Measurements from ENCODE around the gene JAM2.
"Not testable (repeated sequence)": the region's sequence is repeated elsewhere in the genome, so short reads cannot be mapped to it uniquely, and the experiment has no call there.

Gene JAM2

DNA sequence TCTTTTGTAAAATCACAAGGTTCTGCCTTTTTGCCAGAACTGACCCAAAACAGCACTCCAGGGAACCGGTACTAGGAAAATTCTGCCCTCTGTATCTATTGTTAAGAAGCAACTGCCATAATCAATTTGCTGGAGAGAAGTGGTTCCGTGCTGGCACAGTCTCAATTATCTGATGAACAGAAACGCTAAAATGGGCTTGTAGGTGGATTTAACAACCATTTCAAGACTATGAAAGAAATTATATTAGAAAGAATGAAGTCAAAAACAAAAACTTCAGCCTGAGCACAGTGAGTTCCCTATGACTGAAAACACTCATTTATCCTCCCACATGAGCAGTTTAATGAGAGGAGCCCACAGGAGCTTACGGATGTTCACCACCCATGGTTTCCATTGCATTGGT is 4.4 kb downstream of the JAM2 start:
- in situ Hi-C loops (cut with MboI; ENCODE audit: low sequenced_read_pairs) = no loop called here

GRCh38 chr21:25646474-25646873 is 7.4 kb downstream of the JAM2 start:
- in situ Hi-C loops (cut with MboI; ENCODE audit: low sequenced_read_pairs) = no loop called here

GRCh38 chr21:25647647-25648046 is 8.6 kb downstream of the JAM2 start:
- in situ Hi-C loops (cut with MboI; ENCODE audit: low sequenced_read_pairs) = no loop called here

DNA sequence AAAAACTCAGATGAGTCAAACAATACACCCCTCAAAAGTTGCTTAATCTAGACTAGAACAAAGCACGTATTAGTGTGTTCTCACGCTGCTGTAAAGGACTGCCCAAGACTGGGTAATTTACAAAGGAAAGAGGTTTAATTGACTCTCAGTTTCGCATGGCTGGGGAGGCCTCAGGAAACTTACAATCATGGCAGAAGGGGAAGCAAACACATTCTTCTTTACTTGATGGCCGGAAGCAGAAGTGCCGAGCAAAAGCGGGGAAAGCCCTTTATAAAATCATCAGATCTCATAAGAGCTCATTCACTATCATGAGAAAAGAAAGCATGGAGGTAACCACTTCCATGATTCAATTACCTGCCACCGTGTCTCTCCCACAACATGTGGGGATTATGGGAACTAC is 10.1 kb downstream of the JAM2 start:
- in situ Hi-C loops (cut with MboI; ENCODE audit: low sequenced_read_pairs) = no loop called here

GRCh38 chr21:25656412-25656811 is 17.4 kb downstream of the JAM2 start:
- in situ Hi-C loops (cut with MboI; ENCODE audit: low sequenced_read_pairs) = no loop called here

DNA sequence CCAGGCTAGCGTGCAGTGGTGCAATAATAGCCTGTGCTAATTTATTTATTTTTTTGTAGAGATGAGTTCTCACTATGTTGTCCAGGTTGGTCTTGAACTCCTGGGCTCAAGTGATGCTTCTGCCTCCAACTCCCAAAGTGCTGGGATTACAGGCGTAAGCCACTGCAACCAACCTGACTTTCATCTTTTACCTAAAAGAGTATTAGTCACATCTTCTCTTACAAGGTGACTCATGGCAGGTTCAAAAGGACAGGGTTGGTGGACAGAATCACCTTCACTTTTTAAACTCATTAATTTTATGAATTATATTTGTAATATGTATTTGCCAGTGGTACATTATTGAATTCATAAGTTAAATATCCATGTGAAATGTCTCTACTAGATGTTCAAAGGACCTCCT is 18.1 kb downstream of the JAM2 start:
- in situ Hi-C loops (cut with MboI; ENCODE audit: low sequenced_read_pairs) = no loop called here

DNA sequence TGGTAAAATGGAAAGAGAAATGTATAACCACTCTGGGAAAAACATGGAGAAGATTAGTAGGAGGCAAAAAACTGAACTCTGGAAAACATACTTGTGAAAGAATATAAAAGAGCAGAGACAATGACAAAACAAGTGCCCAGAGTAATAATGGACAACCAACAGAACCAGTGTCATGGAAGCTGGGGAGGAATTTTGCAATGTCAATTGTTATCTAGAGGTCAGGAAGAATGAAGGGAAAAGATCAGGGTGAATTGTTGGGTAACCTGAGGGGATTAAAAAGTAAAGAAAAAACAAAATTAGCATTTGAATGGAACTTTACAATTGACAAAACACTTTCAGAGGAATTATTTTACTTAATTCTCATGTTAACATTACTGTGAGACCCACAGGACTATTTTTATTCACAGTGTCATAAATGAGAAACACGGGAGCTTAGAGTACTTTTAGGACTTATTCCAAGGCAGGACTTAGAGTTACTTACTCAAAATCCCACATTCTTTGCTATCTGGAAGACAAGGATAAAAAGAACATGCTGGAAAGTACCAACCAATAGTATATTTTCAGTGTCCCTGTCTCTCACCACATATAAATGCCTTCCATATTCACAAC is 19.5 kb downstream of the JAM2 start:
- in situ Hi-C loops (cut with MboI; ENCODE audit: low sequenced_read_pairs) = no loop called here

GRCh38 chr21:25660233-25660632 is 21.2 kb downstream of the JAM2 start:
- in situ Hi-C loops (cut with MboI; ENCODE audit: low sequenced_read_pairs) = no loop called here

DNA sequence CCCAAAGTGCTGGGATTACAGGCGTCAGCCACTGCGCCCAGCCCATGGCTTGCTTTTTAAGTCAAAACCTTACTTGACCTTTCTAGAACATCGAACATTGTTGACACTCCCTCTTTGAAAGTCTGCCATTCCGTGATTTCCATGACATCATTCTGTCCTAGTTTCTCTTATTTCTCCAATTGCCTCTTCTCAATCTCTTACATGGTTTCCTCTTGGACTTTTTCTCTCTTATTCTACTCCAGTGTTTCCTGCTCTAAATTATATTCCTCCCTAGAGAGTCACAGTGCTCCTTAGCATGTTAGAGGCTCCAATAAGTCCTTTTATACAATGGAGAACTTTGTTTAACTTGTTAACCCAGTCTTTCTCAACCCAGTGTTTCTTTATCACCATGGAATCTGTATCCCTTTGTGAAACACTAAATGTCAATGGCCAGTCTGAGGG is 25.5 kb downstream of the JAM2 start:
- in situ Hi-C loops (cut with MboI; ENCODE audit: low sequenced_read_pairs) = no loop called here

GRCh38 chr21:25670726-25671125 is 31.7 kb downstream of the JAM2 start:
- in situ Hi-C loops (cut with MboI; ENCODE audit: low sequenced_read_pairs) = no loop called here

- in situ Hi-C loops (cut with MboI; ENCODE audit: low sequenced_read_pairs) = no loop called here
Measured at GRCh38 chr21:25676451-25676850, 37.4 kb downstream of the JAM2 start.

DNA sequence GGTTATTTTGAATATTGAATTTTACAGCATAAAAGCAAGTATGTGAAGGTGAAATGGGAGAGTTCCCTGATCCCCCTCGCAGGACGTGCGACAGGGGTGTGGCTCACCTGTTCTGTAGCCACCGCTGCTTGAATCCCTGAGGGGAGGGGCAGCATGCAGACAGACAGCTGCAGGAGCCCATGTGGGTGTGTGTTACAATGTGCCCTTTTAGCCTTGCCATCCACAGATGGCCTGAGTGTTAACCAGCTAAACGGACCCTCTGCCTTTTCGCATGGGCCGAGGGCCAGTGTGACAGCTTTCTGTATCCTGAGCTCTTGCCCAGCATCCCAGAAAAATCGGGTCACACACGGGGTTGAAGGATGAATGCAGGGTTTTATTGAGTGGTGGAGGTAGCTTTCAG is 43.3 kb downstream of the JAM2 start:
- in situ Hi-C loops (cut with MboI; ENCODE audit: low sequenced_read_pairs) = no loop called here

GRCh38 chr21:25687787-25688186 is 48.7 kb downstream of the JAM2 start:
- in situ Hi-C loops (cut with MboI; ENCODE audit: low sequenced_read_pairs) = no loop called here

DNA sequence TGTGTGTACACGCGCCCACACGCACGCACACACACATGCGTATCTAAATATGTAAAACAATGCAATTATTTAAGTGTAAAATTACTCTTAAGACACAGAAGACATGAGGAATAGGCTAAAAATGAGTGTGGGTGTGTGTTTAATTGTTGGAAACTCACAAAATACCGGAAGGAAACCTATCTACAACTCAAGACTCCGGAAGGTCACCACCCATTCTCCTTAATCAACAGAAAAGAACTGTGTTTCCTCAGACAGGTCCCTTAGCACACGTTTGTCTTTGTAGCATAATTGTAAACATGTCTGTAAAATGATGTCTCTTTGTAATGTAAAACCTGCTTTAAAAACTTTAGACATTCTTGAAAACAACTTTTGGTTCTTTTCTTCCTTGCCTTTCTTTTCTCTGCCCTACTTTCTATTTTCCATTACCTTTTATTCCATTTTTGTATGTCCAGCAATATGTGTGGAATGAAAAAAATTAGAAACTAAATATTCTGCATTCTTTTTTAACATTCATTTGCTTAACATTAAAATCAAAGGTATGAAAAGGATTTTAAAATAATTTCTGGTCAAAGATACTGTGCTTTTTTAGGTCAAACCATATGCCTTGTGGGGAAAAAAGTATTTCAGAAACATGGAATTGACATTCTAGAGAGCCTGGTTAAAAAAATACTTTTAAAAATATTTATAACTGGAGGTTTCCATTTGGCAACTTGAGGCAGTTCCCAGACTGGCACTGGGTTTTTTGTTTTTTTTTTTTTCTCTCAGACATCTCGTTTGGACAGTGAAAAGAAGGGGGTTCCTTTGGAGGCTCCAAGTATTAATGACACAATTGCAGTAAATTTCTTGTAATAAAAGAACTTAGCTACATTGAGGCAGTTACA is 49.5 kb downstream of the JAM2 start:
- in situ Hi-C loops (cut with MboI; ENCODE audit: low sequenced_read_pairs) = no loop called here

- in situ Hi-C loops (cut with MboI; ENCODE audit: low sequenced_read_pairs) = no loop called here
Measured at GRCh38 chr21:25689226-25689625, 50.2 kb downstream of the JAM2 start.

DNA sequence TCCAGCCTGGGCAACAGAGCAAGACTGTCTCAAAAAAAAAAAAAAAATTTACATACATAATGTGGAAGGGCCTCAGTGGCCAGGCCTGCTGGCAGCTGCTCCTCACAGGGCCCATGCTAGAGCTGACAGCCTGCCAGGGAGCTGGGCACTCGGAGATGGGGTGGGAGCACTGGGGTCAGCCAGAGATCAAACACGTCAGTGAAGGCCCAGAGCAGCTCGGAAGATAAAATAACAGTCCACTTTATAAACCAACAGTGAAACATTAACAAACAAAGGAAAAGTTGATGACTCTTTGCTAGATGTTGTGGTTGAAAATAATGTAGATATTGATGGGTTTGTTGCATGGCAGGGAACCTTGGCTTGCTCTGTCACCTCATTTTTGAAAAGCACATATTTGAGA is 52.9 kb downstream of the JAM2 start:
- in situ Hi-C loops (cut with MboI; ENCODE audit: low sequenced_read_pairs) = no loop called here

DNA sequence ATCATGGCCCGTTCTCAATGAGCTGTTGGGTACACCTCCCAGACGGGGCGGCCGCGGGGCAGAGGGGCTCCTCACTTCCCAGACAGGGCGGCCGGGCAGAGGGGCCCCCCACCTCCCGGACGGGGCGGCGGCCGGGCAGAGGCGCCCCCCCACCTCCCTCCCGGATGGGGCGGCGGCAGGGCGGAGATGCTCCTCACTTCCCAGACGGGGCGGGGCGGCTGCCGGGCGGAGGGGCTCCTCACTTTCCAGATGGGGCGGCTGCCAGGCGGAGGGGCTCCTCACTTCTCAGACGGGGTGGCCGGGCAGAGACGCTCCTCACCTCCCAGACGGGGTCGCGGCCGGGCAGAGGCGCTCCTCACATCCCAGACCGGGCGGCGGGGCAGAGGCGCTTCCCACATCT is 56.4 kb downstream of the JAM2 start:
- in situ Hi-C loops (cut with MboI; ENCODE audit: low sequenced_read_pairs) = not testable (repeated sequence)

DNA sequence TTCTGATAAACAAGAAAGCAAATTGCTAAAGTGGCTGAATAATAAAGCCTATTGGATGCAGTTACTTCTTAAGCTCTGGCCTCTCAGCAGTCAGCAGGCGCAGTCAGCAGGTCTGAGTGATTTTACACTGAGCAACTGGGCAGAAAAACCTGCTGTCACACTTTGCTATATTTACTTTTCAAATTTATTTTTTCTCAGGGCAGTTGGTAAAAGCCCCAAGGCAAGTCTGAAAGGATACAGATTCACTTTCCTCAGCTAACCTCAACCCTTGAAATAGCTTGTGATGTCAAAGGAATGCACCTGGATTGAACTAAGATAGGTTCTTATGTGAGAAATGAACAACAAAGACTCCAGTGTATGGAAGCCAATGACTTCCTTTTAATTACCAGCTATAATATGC is 61.7 kb downstream of the JAM2 start:
- in situ Hi-C loops (cut with MboI; ENCODE audit: low sequenced_read_pairs) = no loop called here

- in situ Hi-C loops (cut with MboI; ENCODE audit: low sequenced_read_pairs) = no loop called here
Measured at GRCh38 chr21:25701529-25701928, 62.5 kb downstream of the JAM2 start.

DNA sequence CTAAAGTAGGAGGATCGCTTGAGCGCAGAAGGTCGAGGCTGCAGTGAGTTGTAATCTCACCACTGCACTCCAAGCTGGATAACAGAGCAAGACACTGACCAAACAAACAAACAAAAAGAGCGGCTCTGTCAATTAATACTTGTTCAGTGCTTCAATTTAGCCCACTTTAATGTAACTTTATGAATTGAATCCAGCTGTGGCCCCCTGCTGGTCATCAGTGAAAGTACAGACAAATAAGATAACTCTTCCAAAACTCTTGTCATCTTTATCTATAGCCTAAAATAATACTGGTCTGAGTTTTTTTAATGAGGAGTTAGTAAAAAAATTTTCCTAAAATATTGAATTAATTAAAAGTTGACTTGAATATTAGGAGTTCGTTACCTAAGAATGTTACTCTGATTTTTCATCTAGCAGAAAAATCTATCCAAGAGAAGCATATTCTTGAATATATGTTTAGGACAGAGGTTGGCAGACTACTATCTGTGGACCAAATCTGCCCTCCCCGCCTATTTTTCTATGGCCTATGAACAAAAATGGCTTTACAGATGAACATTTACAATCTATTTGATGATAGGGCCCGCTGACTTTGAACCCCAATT is 69.5 kb downstream of the JAM2 start:
- in situ Hi-C loops (cut with MboI; ENCODE audit: low sequenced_read_pairs) = no loop called here

GRCh38 chr21:25709684-25710265 is 70.7 kb downstream of the JAM2 start:
- in situ Hi-C loops (cut with MboI; ENCODE audit: low sequenced_read_pairs) = no loop called here

GRCh38 chr21:25710550-25710949 is 71.5 kb downstream of the JAM2 start:
- in situ Hi-C loops (cut with MboI; ENCODE audit: low sequenced_read_pairs) = no loop called here

Measured in hTERT RPE-1 (cell line).